Left lung (tissue), 10 donors: ENCODE measurements around the gene POLR2E. TPM values are rescaled to one million over a fixed set of nuclear protein-coding genes. Genes with fewer than 3 reads are reported as not detected.

ENCODE experiments used
- ATAC-seq: fragments of 200-7000 bp; cut with Tn5 transposase; one replicate; pipeline ENCODE4 v1.9.1; 2020; ENCODE audit warnings: moderate library complexity
- DNase-seq, 4 donors: peaks; one replicate each; pipeline ENCODE4 v3.0.0-alpha.2; 2013 to 2020
- H3K27ac ChIP-seq, 2 donors: fragments of 200-600 bp; sonication (generic) in 1 of 2; one replicate each; pipeline versions ENCODE4 v1.5.0 to v1.8.0; 2020 to 2021
- H3K27me3 ChIP-seq, 2 donors: fragments of 200-600 bp; sonication (generic) in 1 of 2; one replicate each; pipeline versions ENCODE4 v1.5.0 to v1.8.0; 2020 to 2021
- H3K36me3 ChIP-seq, 2 donors: fragments of 200-600 bp; sonication (generic) in 1 of 2; one replicate each; pipeline versions ENCODE4 v1.5.0 to v1.8.0; 2020 to 2021
- H3K4me1 ChIP-seq, 2 donors: fragments of 200-600 bp; one replicate each; pipeline ENCODE4 v1.8.0; 2021
- H3K4me3 ChIP-seq, 2 donors: fragments of 200-600 bp; sonication (generic) in 1 of 2; one replicate each; pipeline versions ENCODE4 v1.5.0 to v1.8.0; 2020 to 2021; ENCODE audit warnings: mild to moderate bottlenecking in 1 of 2
- H3K9me3 ChIP-seq, 2 donors: fragments of 200-600 bp; sonication (generic) in 1 of 2; one replicate each; pipeline versions ENCODE4 v1.5.0 to v1.8.0; 2020 to 2021
- CTCF ChIP-seq, 2 donors: fragments of 200-600 bp; sonication (generic) in 1 of 2; IDR thresholded peaks; one replicate each; pipeline versions ENCODE4 v1.5.0 to v1.8.0; 2021; ENCODE audit warnings: antibody characterized with exemption in 2 of 2
- intact Hi-C, 2 donors: fragments of 100-400 bp; cut with DNase I; formaldehyde crosslinking; loops; one replicate each; pipeline versions ENCODE4 v1.11.2 to v1.14.2; 2022
- polyA plus RNA-seq, 6 donors: library from polyadenylated mRNA; unstranded; fragments of 120-200 nt; gene quantifications; one replicate each; pipeline ENCODE4 v1.2.1, GENCODE V29; 2013; ENCODE audit not compliant: insufficient read length in 6 of 6
- total RNA-seq, 2 donors: library from RNA; stranded (reverse); fragmentation: NEBNext Ultra II Directional; extraction: Animal tissue kit (Norgen Biotek cat#: 25700); gene quantifications; one replicate each; pipeline ENCODE4 v1.2.1, GENCODE V29; 2021
- donor health status: DM: no; HTN: yes; CAD: no.
- donor health status: DM: no; HTN: no; CAD: no.

The POLR2E gene
- total and polyA plus RNA-seq, 8 donors: 120 to 160 (median 139) TPM

- intact Hi-C loops: no loop called here
These were observed 52.3 kb downstream of the POLR2E start for GRCh38 chr19:1042689-1043511.

GRCh38 chr19:1041835-1042685 lies 53.1 kb downstream of the POLR2E start:
- DNase-seq (peak in 1 of 4 donors; percentile 80), ATAC-seq (no peak)
- Histone ChIP-seq H3K4me1 (peaks cover 15 to 52% of the 10 kb centered on the region in 2 donors), H3K9me3 (no peaks in the 10 kb centered on the region), H3K27me3 (no peaks in the 10 kb centered on the region), H3K36me3 (peaks cover 0 to 57% of the 10 kb centered on the region in 2 donors), H3K4me3 (peak overlapping the region in 1 of 2 donors; percentile 68), H3K27ac (no peak overlapping the region)
- intact Hi-C loops: no loop called here
- TF ChIP-seq CTCF (IDR thresholded peaks at IDR 0.05): no peak

More at GRCh38 chr19:1042689-1043511, 52.3 kb downstream of the POLR2E start:
- no peak overlapping the region for H3K4me3 ChIP-seq
- H3K36me3 ChIP-seq: peaks cover 0 to 54% of the 10 kb centered on the region in 2 donors
- ATAC-seq (no peak), DNase-seq (peak in 1 of 4 donors; percentile 69)
- H3K4me1 ChIP-seq: peaks cover 15 to 44% of the 10 kb centered on the region in 2 donors
- no peaks in the 10 kb centered on the region for H3K9me3 ChIP-seq
- no peak for TF ChIP-seq CTCF (IDR thresholded peaks at IDR 0.05)
- no peaks in the 10 kb centered on the region for H3K27me3 ChIP-seq
- H3K27ac ChIP-seq: no peak overlapping the region

- TF ChIP-seq CTCF (IDR thresholded peaks at IDR 0.05): no peak
- no peak for ATAC-seq
- DNase-seq: no peak
- H3K4me1 ChIP-seq: peaks cover 15 to 59% of the 10 kb centered on the region in 2 donors
- no peaks in the 10 kb centered on the region for H3K9me3 ChIP-seq
- intact Hi-C loops: no loop called here
- peak overlapping the region; percentile 52 to 68 for H3K4me3 ChIP-seq
- H3K36me3 ChIP-seq: peaks cover 0 to 57% of the 10 kb centered on the region in 2 donors
- H3K27ac ChIP-seq: peak overlapping the region in 1 of 2 donors; percentile 94
- no peaks in the 10 kb centered on the region for H3K27me3 ChIP-seq
These were observed 53.8 kb downstream of the POLR2E start for GRCh38 chr19:1041272-1041834.

- DNase-seq (peak in 3 of 4 donors; percentile 84 to 95 (median 93)), ATAC-seq (peak; percentile 77)
- intact Hi-C loops: no loop called here
- Histone ChIP-seq H3K36me3 (peaks cover 0 to 58% of the 10 kb centered on the region in 2 donors), H3K27me3 (no peaks in the 10 kb centered on the region), H3K4me1 (peaks cover 15 to 62% of the 10 kb centered on the region in 2 donors), H3K4me3 (peak overlapping the region; percentile 52 to 68), H3K9me3 (no peaks in the 10 kb centered on the region), H3K27ac (peak overlapping the region; percentile 26 to 94)
- no peak for TF ChIP-seq CTCF (IDR thresholded peaks at IDR 0.05)
These were observed 54.5 kb downstream of the POLR2E start for GRCh38 chr19:1040476-1041271.
